A549 (cell line): ENCODE results near the gene EXO1. TPM values are rescaled to one million over a fixed set of nuclear protein-coding genes. Genes with fewer than 3 reads are reported as not detected.

Source experiments
- ATAC-seq, 2 experiments: fragments of 200-7000 bp in 1 of 2; fragments of >200 bp in 1 of 2; cut with Nextera tagmentation in 1 of 2; cut with Tn5 transposase in 1 of 2; 3 replicates each; pipeline versions ENCODE4 v1.8.0 to v1.9.1; 2018 to 2020; ENCODE audit warnings: mild to moderate bottlenecking in 1 of 2, moderate library complexity in 1 of 2
- CTCF ChIA-PET: fragments of 300-600 bp; sonication (Branson Sonifier 250); formaldehyde crosslinking; extraction: SDS; loops from one replicate; lab custom pipeline; 2021; ENCODE audit warnings: antibody characterized with exemption, inconsistent platforms; lab: Yijun Ruan, JAX
- POLR2A ChIA-PET: fragments of 350-600 bp; formaldehyde crosslinking; extraction: SDS; loops from one replicate; lab custom pipeline; 2021; ENCODE audit warnings: antibody characterized with exemption, inconsistent platforms; lab: Yijun Ruan, JAX
- DNase-seq, 2 experiments: peaks; one replicate each; pipeline versions ENCODE4 v3.0.0 to v3.0.0-alpha.2; 2011 to 2016; ENCODE audit warnings: low read depth in 1 of 2, low spot score in 1 of 2
- FAIRE-seq: peaks from 2 replicates; lab custom pipeline; 2011; peaks lifted over from hg19 to GRCh38; lab: Jason Lieb, UNC
- H3K27ac ChIP-seq, 2 experiments: fragments of >200 bp; sonication (Bioruptor Twin); formaldehyde crosslinking; 3 replicates each; pipeline ENCODE4 v1.5.1; 2016 to 2017
- H3K4me1 ChIP-seq: fragments of >200 bp; sonication (Bioruptor Twin); formaldehyde crosslinking; 3 replicates; pipeline ENCODE4 v1.6.1; 2016
- H3K4me2 ChIP-seq: fragments of >200 bp; sonication (Bioruptor Twin); formaldehyde crosslinking; 3 replicates; pipeline ENCODE4 v1.6.1; 2016
- H3K4me3 ChIP-seq: fragments of >200 bp; sonication (Bioruptor Twin); formaldehyde crosslinking; 3 replicates; pipeline ENCODE4 v1.5.1; 2016
- H3K9me3 ChIP-seq: fragments of >200 bp; sonication (Bioruptor Twin); formaldehyde crosslinking; 3 replicates; pipeline ENCODE4 v1.6.1; 2016
- ATOH8 ChIP-seq: fragments of 250-450 bp; sonication (Bioruptor Pico); IDR thresholded peaks from 2 replicates; pipeline ENCODE4 v1.5.0; 2020; ENCODE audit warnings: low read depth, mild to moderate bottlenecking, moderate library complexity
- BCL3 ChIP-seq: fragments of >200 bp; sonication (Bioruptor Twin); formaldehyde crosslinking; IDR thresholded peaks from 3 replicates; pipeline ENCODE4 v1.6.1; 2016
- CEBPB ChIP-seq, 2 experiments: fragments of >200 bp in 1 of 2; sonication (Bioruptor Twin) in 1 of 2; formaldehyde crosslinking in 1 of 2; IDR thresholded peaks; 2 replicates each; pipeline ENCODE4 v1.6.1; 2012 to 2016
- CHD2 ChIP-seq: fragments of 150-350 bp; IDR thresholded peaks from 2 replicates; pipeline ENCODE4 v1.6.1; 2014; ENCODE audit warnings: low read length; ENCODE audit not compliant: partially characterized antibody
- E2F6 ChIP-seq: IDR thresholded peaks from 2 replicates; pipeline ENCODE4 v1.6.1; 2012; ENCODE audit warnings: low read depth, borderline replicate concordance
- ESRRA ChIP-seq: fragments of 150-350 bp; IDR thresholded peaks from 2 replicates; pipeline ENCODE4 v1.6.1; 2014; ENCODE audit warnings: mild to moderate bottlenecking, low read length, borderline replicate concordance
- FOSL2 ChIP-seq, 2 experiments: fragments of 450-650 bp in 1 of 2; fragments of >200 bp in 1 of 2; sonication (Bioruptor Twin) in 1 of 2; formaldehyde crosslinking; IDR thresholded peaks; 2 replicates each; pipeline versions ENCODE4 v1.5.0 to v1.6.1; 2016 to 2020; ENCODE audit warnings: mild to moderate bottlenecking in 1 of 2, moderate library complexity in 1 of 2
- JUNB ChIP-seq: fragments of >200 bp; sonication (Bioruptor Twin); formaldehyde crosslinking; IDR thresholded peaks from 2 replicates; pipeline ENCODE4 v1.6.1; 2016
- KDM1A ChIP-seq: fragments of 200-600 bp; sonication (generic); IDR thresholded peaks from 2 replicates; pipeline ENCODE4 v1.6.1; 2016; ENCODE audit warnings: low read depth, mild to moderate bottlenecking
- KDM5A ChIP-seq: fragments of 200-600 bp; sonication (generic); IDR thresholded peaks from 2 replicates; pipeline ENCODE4 v1.6.1; 2016; ENCODE audit warnings: antibody characterized with exemption, mild to moderate bottlenecking
- MAZ ChIP-seq: fragments of 150-350 bp; IDR thresholded peaks from 2 replicates; pipeline ENCODE4 v1.6.1; 2014; ENCODE audit warnings: antibody characterized with exemption, low read depth, low read length, borderline replicate concordance
- PBX3 ChIP-seq: IDR thresholded peaks from 2 replicates; pipeline ENCODE4 v1.6.1; 2012
- POLR2AphosphoS2 ChIP-seq: conservative IDR thresholded peaks from 2 replicates; pipeline ENCODE4 v1.6.1; 2012; ENCODE audit warnings: low read length, improper control_type of control experiment, inconsistent platforms
- SMC3 ChIP-seq: fragments of >200 bp; sonication (Bioruptor Twin); formaldehyde crosslinking; IDR thresholded peaks from 3 replicates; pipeline ENCODE4 v1.6.1; 2018; ENCODE audit warnings: inconsistent platforms
- ZFP36 ChIP-seq: fragments of 450-650 bp; IDR thresholded peaks from 2 replicates; pipeline ENCODE4 v1.6.1; 2014; ENCODE audit warnings: borderline replicate concordance; ENCODE audit not compliant: partially characterized antibody
- ZNF302 ChIP-seq: fragments of 250-450 bp; sonication (Bioruptor Pico); IDR thresholded peaks from 2 replicates; pipeline ENCODE4 v1.9.0; 2021; ENCODE audit warnings: inconsistent platforms, mild to moderate bottlenecking, moderate library complexity
- ZSCAN20 ChIP-seq: fragments of 250-450 bp; sonication (Bioruptor Pico); IDR thresholded peaks from 2 replicates; pipeline ENCODE4 v1.8.0; 2022; ENCODE audit warnings: mild to moderate bottlenecking, moderate library complexity
- WGBS: methylation state at CpG from one replicate; pipeline ENCODE4 v1.1.6; 2017; ENCODE audit errors: missing lambda C conversion rate; 5-methylcytosine and 5-hydroxymethylcytosine counted together
- polyA plus RNA-seq, 4 experiments: library from polyadenylated mRNA; depleted of rRNA in 3 of 4; stranded (reverse); fragments of >200 nt; fragmentation: RNase III in 1 of 4; extraction: RNeasy Plus Mini Kit Qiagen cat#74134 plus additional on column Dnase treatment in 1 of 4; gene quantifications; 2 replicates in 3 of 4; 3 replicates in 1 of 4; pipeline ENCODE4 v1.2.3, GENCODE V29; 2011 to 2017
- TF ChIP-seq, protein P1 (sequence below): fragments of 150-350 bp; IDR thresholded peaks from 2 replicates; pipeline ENCODE4 v1.6.1; 2014; ENCODE audit warnings: low read depth, mild to moderate bottlenecking, low read length
- TF ChIP-seq, protein P2 (sequence below): fragments of 450-650 bp; IDR thresholded peaks from 2 replicates; pipeline ENCODE4 v1.6.1; 2014; ENCODE audit warnings: antibody characterized with exemption

EXO1 gene
- polyA plus RNA-seq, 2 of the 4 experiments (the other 2 are of a cell fraction) = 23.0 to 33.1 TPM

DNA sequence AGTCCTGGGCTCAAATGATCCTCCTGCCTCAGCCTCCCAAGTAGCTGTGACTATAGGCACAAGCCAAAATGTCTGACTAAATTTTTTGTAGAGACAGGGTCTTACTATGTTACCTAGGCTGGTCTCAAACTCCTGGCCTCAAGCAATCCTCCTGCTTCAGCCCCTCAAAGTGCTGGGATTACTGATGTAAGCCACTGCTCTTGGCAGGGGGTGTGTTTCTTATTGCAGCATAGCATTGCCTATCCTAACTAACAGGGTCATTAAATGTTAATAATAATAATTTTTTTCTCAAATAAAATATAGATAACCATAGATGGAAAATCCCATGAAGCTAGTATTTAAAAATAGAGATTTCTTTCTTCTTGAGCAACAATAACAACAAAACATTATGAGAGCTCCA, 52.4 kb downstream of the EXO1 start:
- Histone ChIP-seq H3K4me3 (no peak overlapping the region), H3K4me2 (no peak overlapping the region), H3K4me1 (no peaks in the 10 kb centered on the region), H3K27ac (no peak overlapping the region), H3K9me3 (no peaks in the 10 kb centered on the region)
- POLR2A ChIA-PET = no interaction called here
- CTCF ChIA-PET = interaction anchor here (0.6 to 10.5 kb wide), 7 partner anchors 11 to 962 kb away, joined by 3 to 106 read pairs (median 3); partner anchors contain the start of gene MAP1LC3C
- FAIRE-seq = no peak
- ATAC-seq = no peak
- no peak for DNase-seq
- TF ChIP-seq MAZ (no peak), PBX3 (no peak), KDM5A (no peak), CEBPB (IDR thresholded peaks at IDR 0.05) (no peak), FOSL2 (IDR thresholded peaks at IDR 0.05) (no peak), FOSL2 (CRISPR knock-in tag; IDR thresholded peaks at IDR 0.05) (no peak), ZSCAN20 (CRISPR knock-in tag) (no peak), E2F6 (no peak)

GRCh38 chr1:241902391-241903065, 54.5 kb downstream of the EXO1 start:
- ChIA-PET CTCF (interaction anchor here (0.7 to 1.2 kb wide), 2 partner anchors 96 to 114 kb away, joined by 3 read pairs; partner anchors contain the start of gene MAP1LC3C), POLR2A (no interaction called here)
- peak; percentile 30 to 45; a peak in 2 of 6 replicates for ATAC-seq
- no peak for DNase-seq
- TF ChIP-seq, protein P1, sequence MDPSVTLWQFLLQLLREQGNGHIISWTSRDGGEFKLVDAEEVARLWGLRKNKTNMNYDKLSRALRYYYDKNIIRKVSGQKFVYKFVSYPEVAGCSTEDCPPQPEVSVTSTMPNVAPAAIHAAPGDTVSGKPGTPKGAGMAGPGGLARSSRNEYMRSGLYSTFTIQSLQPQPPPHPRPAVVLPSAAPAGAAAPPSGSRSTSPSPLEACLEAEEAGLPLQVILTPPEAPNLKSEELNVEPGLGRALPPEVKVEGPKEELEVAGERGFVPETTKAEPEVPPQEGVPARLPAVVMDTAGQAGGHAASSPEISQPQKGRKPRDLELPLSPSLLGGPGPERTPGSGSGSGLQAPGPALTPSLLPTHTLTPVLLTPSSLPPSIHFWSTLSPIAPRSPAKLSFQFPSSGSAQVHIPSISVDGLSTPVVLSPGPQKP = no peak
- TF ChIP-seq MAZ (no peak), E2F6 (no peak), ESRRA (no peak), ATOH8 (no peak), CEBPB (IDR thresholded peaks at IDR 0.05) (no peak)
- H3K27ac ChIP-seq = no peak overlapping the region
- H3K4me3 ChIP-seq = no peak overlapping the region
- WGBS = 62% methylated on average over 4 of the region's 5 CpGs
- no peak for FAIRE-seq
- H3K4me1 ChIP-seq = no peaks in the 10 kb centered on the region
- no peak overlapping the region for H3K4me2 ChIP-seq
- no peaks in the 10 kb centered on the region for H3K9me3 ChIP-seq

DNA sequence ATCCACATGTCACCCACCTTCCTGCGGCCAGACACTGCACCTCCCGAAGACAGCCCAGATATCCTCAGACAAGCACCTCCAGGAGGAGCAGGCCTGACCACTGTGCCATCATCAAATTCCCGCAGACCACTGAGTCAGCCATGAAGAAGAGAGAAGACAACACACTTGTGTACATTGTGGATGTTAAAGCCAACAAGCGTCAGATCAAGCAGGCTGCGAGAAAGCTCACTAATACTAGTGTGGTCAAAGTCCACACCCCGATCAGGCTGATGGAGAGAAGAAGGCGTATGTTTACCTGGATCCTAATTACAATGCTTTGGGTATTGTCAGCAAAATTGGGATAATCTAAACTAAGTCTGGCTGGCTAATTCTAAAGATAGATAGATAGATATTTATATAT, 68.2 kb downstream of the EXO1 start:
- ATAC-seq (no peak), FAIRE-seq (no peak), DNase-seq (no peak)
- WGBS = 91% methylated on average over 7 of the region's 7 CpGs
- no peaks in the 10 kb centered on the region for H3K4me1 ChIP-seq
- CTCF ChIA-PET = interaction anchor here (1.0 to 3.1 kb wide), 2 partner anchors 16 to 20 kb away, joined by 3 to 10 read pairs; no protein-coding TSS in a partner anchor
- H3K4me2 ChIP-seq = no peak overlapping the region
- no peaks in the 10 kb centered on the region for H3K9me3 ChIP-seq
- no peak overlapping the region for H3K27ac ChIP-seq
- no peak overlapping the region for H3K4me3 ChIP-seq
- POLR2A ChIA-PET = no interaction called here
- TF ChIP-seq POLR2AphosphoS2 (no peak), CEBPB (IDR thresholded peaks at IDR 0.05) (no peak), CHD2 (no peak), ZFP36 (no peak), ESRRA (no peak), E2F6 (no peak), BCL3 (no peak), ZNF302 (CRISPR knock-in tag) (no peak), SMC3 (no peak), KDM1A (no peak), JUNB (no peak)
- TF ChIP-seq, protein P2, sequence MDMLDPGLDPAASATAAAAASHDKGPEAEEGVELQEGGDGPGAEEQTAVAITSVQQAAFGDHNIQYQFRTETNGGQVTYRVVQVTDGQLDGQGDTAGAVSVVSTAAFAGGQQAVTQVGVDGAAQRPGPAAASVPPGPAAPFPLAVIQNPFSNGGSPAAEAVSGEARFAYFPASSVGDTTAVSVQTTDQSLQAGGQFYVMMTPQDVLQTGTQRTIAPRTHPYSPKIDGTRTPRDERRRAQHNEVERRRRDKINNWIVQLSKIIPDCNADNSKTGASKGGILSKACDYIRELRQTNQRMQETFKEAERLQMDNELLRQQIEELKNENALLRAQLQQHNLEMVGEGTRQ = no peak
